Esophagus muscularis mucosa (tissue), 4 donors: ENCODE results near the gene NME5. TPM values are rescaled to one million over a fixed set of nuclear protein-coding genes. Genes with fewer than 3 reads are reported as not detected.

ENCODE experiments used
- DNase-seq: peaks from one replicate; pipeline ENCODE4 v3.0.0-alpha.2; 2017; ENCODE audit errors: extremely low spot score
- H3K27ac ChIP-seq, 4 donors: fragments of 200-600 bp; sonication (generic); replicated peaks in 1 of 4; 1 replicate in 3 of 4; 2 replicates in 1 of 4; pipeline ENCODE4 v1.5.1; 2016 to 2019; ENCODE audit warnings: mild to moderate bottlenecking in 1 of 4
- H3K27me3 ChIP-seq, 4 donors: fragments of 200-600 bp; sonication (generic); one replicate each; pipeline versions ENCODE4 v1.5.1 to v1.6.0; 2016 to 2019
- H3K36me3 ChIP-seq, 4 donors: fragments of 200-600 bp; sonication (generic); one replicate each; pipeline ENCODE4 v1.5.1; 2016 to 2019
- H3K4me1 ChIP-seq, 4 donors: fragments of 200-600 bp; sonication (generic); one replicate each; pipeline ENCODE4 v1.5.1; 2016 to 2019
- H3K4me3 ChIP-seq, 4 donors: fragments of 200-600 bp; sonication (generic); 1 replicate in 2 of 4; 2 replicates in 2 of 4; pipeline ENCODE4 v1.5.1; 2016 to 2019; ENCODE audit warnings: mild to moderate bottlenecking in 4 of 4, moderate library complexity in 1 of 4
- H3K9me3 ChIP-seq, 4 donors: fragments of 200-600 bp; sonication (generic); 1 replicate in 3 of 4; 2 replicates in 1 of 4; pipeline ENCODE4 v1.5.1; 2016 to 2019
- EP300 ChIP-seq: sonication (generic); formaldehyde crosslinking; IDR thresholded peaks from one replicate; pipeline ENCODE4 v1.6.1; 2017; ENCODE audit warnings: antibody characterized with exemption
- POLR2A ChIP-seq: fragments of 450-650 bp; IDR thresholded peaks from one replicate; pipeline ENCODE4 v1.6.1; 2017; ENCODE audit warnings: antibody characterized with exemption, moderate library complexity, mild to moderate bottlenecking, low read depth
- POLR2AphosphoS5 ChIP-seq, 2 donors: sonication (generic); formaldehyde crosslinking; IDR thresholded peaks; one replicate each; pipeline ENCODE4 v1.6.1; 2017; ENCODE audit warnings: antibody characterized with exemption in 2 of 2
- WGBS: methylation state at CpG from one replicate; pipeline ENCODE4 v1.1.5; 2018; 5-methylcytosine and 5-hydroxymethylcytosine counted together
- intact Hi-C: fragments of 100-400 bp; cut with DNase I; formaldehyde crosslinking; loops from one replicate; pipeline ENCODE4 v1.15.1; 2023
- total RNA-seq, 4 donors: library from RNA; depleted of rRNA; stranded (reverse); fragments of >200 nt; gene quantifications; one replicate each; pipeline versions ENCODE4 v1.1.0 to v1.2.1, GENCODE V29; 2016
- TF ChIP-seq, protein P1 (sequence below), 3 experiments: fragments of 200-600 bp in 2 of 3; fragments of 450-650 bp in 1 of 3; sonication (generic) in 2 of 3; IDR thresholded peaks; one replicate each; pipeline ENCODE4 v1.5.1; 2017 to 2019; ENCODE audit warnings: antibody characterized with exemption in 3 of 3, mild to moderate bottlenecking in 2 of 3, moderate library complexity in 1 of 3

The NME5 gene
- total RNA-seq, 4 donors from 2014 or later, result 1.1 to 5.4 (median 2.5) TPM

DNA sequence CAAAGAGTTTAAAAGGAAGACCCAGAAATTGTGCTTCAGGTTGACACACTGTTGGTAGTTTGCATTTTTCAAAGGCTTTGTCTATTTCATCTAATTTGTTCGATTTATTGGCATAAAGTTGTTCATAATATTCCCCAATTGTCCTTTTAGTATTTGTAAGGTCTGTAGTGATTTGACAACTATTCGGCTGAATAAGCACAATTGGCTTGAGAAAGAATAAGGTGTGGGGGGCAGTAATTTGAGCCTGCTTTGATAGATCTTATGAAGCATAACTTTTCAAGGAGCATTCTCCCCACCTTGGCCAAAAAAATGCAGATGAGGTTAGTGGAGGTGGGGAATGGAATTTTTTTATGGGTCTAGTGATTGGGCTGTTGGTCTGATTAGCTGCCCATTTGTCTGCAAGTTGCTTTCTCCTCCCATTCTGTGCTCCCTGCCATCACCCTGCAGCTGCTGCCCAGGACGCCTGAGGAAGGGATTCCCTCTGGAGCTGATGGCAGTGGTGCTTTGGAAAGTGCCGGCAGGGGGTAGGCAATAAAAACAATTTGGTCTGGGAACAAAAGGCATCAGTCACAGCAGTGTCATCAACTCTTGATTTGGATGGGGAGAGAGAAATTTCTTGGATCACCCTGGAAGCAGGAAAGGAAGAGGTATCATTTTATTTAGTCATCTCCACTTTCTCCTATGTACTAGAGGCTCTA is 28.8 kb downstream of the NME5 start:
- Histone ChIP-seq H3K27ac (no peak overlapping the region), H3K27me3 (no peaks in the 10 kb centered on the region), H3K36me3 (no peaks in the 10 kb centered on the region), H3K4me1 (peaks cover 0 to 13% (median 8%) of the 10 kb centered on the region in 4 donors), H3K4me3 (no peak overlapping the region), H3K9me3 (no peaks in the 10 kb centered on the region)
- no peak for TF ChIP-seq EP300
- no peak for TF ChIP-seq POLR2A
- no peak for TF ChIP-seq POLR2AphosphoS5 (IDR thresholded peaks at IDR 0.05)
- TF ChIP-seq, protein P1, sequence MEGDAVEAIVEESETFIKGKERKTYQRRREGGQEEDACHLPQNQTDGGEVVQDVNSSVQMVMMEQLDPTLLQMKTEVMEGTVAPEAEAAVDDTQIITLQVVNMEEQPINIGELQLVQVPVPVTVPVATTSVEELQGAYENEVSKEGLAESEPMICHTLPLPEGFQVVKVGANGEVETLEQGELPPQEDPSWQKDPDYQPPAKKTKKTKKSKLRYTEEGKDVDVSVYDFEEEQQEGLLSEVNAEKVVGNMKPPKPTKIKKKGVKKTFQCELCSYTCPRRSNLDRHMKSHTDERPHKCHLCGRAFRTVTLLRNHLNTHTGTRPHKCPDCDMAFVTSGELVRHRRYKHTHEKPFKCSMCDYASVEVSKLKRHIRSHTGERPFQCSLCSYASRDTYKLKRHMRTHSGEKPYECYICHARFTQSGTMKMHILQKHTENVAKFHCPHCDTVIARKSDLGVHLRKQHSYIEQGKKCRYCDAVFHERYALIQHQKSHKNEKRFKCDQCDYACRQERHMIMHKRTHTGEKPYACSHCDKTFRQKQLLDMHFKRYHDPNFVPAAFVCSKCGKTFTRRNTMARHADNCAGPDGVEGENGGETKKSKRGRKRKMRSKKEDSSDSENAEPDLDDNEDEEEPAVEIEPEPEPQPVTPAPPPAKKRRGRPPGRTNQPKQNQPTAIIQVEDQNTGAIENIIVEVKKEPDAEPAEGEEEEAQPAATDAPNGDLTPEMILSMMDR (IDR thresholded peaks at IDR 0.05), result no peak
- peak; percentile 45 for DNase-seq
- WGBS, result 58% methylated on average over 4 of the region's 4 CpGs
- intact Hi-C loops, result no loop called here

DNA sequence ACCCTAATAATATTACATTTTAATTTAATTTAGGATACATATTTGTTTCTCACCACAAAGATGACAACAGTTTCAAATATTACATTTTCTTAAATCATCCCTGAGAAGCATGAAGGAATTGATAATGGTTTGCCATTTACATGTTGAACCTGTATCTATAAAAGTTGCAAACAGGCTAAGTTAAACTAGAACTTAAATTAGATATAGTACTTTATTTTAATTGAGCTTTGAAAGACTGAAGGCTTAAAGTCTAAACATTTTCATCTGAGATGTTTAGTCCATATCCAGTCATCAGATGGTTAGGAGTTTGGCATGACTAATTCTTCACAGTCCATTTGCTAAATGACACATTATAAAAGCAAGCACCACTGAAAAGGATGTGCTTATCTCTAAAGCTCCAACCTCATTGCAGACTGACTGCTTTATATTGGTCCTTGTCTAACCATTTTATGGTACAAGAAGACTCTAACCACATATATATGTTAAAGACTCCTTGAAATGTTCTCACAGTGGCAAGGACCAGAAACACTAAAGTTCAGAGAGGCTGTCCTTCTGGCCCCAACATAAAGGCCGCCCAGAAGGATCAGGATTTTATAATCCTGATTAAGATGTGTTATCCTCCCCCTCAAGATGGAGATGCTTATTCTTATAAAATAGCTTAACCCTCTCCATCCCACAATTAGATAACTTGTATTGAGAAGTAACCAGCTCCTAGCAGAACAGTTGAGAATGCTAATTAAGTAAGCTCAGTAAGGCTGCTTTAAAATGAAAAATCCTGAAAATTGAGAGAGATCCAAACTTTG is 29.6 kb downstream of the NME5 start:
- DNase-seq, result peak; percentile 39
- Histone ChIP-seq H3K27ac (no peak overlapping the region), H3K4me3 (no peak overlapping the region), H3K27me3 (no peaks in the 10 kb centered on the region), H3K36me3 (no peaks in the 10 kb centered on the region), H3K9me3 (no peaks in the 10 kb centered on the region), H3K4me1 (peaks cover 0 to 13% (median 8%) of the 10 kb centered on the region in 4 donors)
- intact Hi-C loops, result no loop called here
- WGBS, result 80% methylated on average over 1 of the region's 1 CpG
- TF ChIP-seq POLR2AphosphoS5 (IDR thresholded peaks at IDR 0.05) (no peak), EP300 (no peak), POLR2A (no peak)
- TF ChIP-seq, protein P1 (IDR thresholded peaks at IDR 0.05), result no peak

DNA sequence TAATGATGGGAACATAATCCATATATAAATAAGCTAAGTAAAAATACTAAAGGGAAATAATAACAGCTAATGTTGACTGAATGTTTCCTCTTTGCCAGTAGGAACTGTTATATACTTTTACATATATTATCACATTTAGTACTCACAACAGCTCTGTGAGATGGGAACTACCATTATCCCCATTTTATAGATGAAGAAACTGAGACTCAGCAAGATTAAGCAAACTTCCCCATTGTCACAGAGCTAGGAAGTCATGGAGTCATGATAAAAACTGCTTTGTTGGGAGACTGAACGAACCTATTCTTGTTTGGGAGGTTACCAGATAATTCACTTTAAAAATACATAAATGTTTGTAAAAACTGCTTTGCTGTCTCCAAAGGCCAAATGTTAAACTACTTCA is 32.0 kb downstream of the NME5 start:
- Histone ChIP-seq H3K4me1 (peaks cover 0 to 11% (median 6%) of the 10 kb centered on the region in 4 donors), H3K4me3 (no peak overlapping the region), H3K27ac (no peak overlapping the region), H3K36me3 (no peaks in the 10 kb centered on the region), H3K27me3 (no peaks in the 10 kb centered on the region), H3K9me3 (no peaks in the 10 kb centered on the region)
- intact Hi-C loops, result no loop called here
- no peak for TF ChIP-seq POLR2A
- TF ChIP-seq, protein P1 (IDR thresholded peaks at IDR 0.05), result no peak
- TF ChIP-seq EP300, result no peak
- TF ChIP-seq POLR2AphosphoS5 (IDR thresholded peaks at IDR 0.05), result no peak
- WGBS, result 72% methylated on average over 1 of the region's 1 CpG
- no peak for DNase-seq

DNA sequence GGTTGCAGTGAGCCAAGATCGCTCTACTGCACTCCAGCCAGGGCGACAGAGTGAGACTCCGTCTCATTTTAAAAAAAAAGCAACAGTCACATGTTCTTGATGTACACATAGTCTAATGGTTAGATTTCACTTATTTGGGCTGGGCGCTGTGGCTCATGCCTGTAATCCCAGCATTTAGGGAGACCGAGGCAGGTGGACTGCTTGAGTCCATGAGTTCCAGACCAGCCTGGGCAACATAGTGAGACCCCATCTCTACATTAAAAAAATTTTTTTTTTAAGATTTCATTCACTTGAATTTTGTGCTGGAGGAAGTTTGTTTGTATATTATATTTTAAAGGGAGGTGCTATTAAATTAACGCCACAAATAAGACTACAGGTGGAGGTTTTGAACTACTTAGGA is 33.5 kb downstream of the NME5 start:
- WGBS, result 93% methylated on average over 6 of the region's 6 CpGs
- Histone ChIP-seq H3K27me3 (no peaks in the 10 kb centered on the region), H3K27ac (no peak overlapping the region), H3K4me3 (no peak overlapping the region), H3K36me3 (no peaks in the 10 kb centered on the region), H3K9me3 (no peaks in the 10 kb centered on the region), H3K4me1 (no peaks in the 10 kb centered on the region)
- TF ChIP-seq, protein P1 (IDR thresholded peaks at IDR 0.05), result no peak
- no peak for TF ChIP-seq POLR2A
- TF ChIP-seq EP300, result no peak
- TF ChIP-seq POLR2AphosphoS5 (IDR thresholded peaks at IDR 0.05), result no peak
- intact Hi-C loops, result no loop called here
- DNase-seq, result no peak
